HepG2 (cell line): ENCODE results near the gene UTS2R. TPM values are rescaled to one million over a fixed set of nuclear protein-coding genes. Genes with fewer than 3 reads are reported as not detected.

Source experiments
- CCDC6 ChIP-seq: sonication (generic); formaldehyde crosslinking; IDR thresholded peaks from 2 replicates; pipeline ENCODE4 v1.8.1; 2022; ENCODE audit warnings: mild to moderate bottlenecking, missing genetic modification reagents, moderate library complexity
- GTF3A ChIP-seq: sonication (generic); formaldehyde crosslinking; conservative IDR thresholded peaks from 2 replicates; pipeline ENCODE4 v1.4.0; 2020; ENCODE audit warnings: mild to moderate bottlenecking, missing genetic modification reagents
- HIVEP1 ChIP-seq: sonication (generic); formaldehyde crosslinking; IDR thresholded peaks from 2 replicates; pipeline ENCODE4 v1.4.0; 2020; ENCODE audit warnings: mild to moderate bottlenecking, missing genetic modification reagents
- IKZF4 ChIP-seq: sonication (generic); formaldehyde crosslinking; IDR thresholded peaks from 2 replicates; pipeline ENCODE4 v1.5.1; 2020; ENCODE audit warnings: borderline replicate concordance, mild to moderate bottlenecking, low read depth, missing genetic modification reagents; ENCODE audit errors: not compliant biosample characterization
- IRF2 ChIP-seq: IDR thresholded peaks from 2 replicates; pipeline ENCODE4 v1.6.1; 2018; ENCODE audit warnings: missing genetic modification reagents, missing compliant biosample characterization
- IRX3 ChIP-seq: sonication (generic); formaldehyde crosslinking; IDR thresholded peaks from 2 replicates; pipeline ENCODE4 v1.8.1; 2023; ENCODE audit warnings: mild to moderate bottlenecking, low read depth, missing genetic modification reagents, borderline replicate concordance
- JUN ChIP-seq: sonication (generic); formaldehyde crosslinking; IDR thresholded peaks from 2 replicates; pipeline ENCODE4 v1.4.0; 2020; ENCODE audit warnings: mild to moderate bottlenecking, missing genetic modification reagents
- KDM2A ChIP-seq: sonication (generic); formaldehyde crosslinking; IDR thresholded peaks from 2 replicates; pipeline ENCODE4 v1.4.0; 2020; ENCODE audit warnings: low read depth, missing genetic modification reagents, borderline replicate concordance
- MAX ChIP-seq: IDR thresholded peaks from 2 replicates; pipeline ENCODE4 v1.6.1; 2012; ENCODE audit warnings: inconsistent platforms
- MNT ChIP-seq: fragments of 450-650 bp; IDR thresholded peaks from 2 replicates; pipeline ENCODE4 v1.6.1; 2016
- MYPOP ChIP-seq: sonication (generic); formaldehyde crosslinking; IDR thresholded peaks from 2 replicates; pipeline ENCODE4 v1.8.1; 2023; ENCODE audit warnings: mild to moderate bottlenecking, moderate library complexity, missing genetic modification reagents
- SALL1 ChIP-seq: sonication (generic); formaldehyde crosslinking; IDR thresholded peaks from 2 replicates; pipeline ENCODE4 v1.8.0; 2022; ENCODE audit warnings: mild to moderate bottlenecking, missing genetic modification reagents
- SETDB1 ChIP-seq: sonication (generic); formaldehyde crosslinking; IDR thresholded peaks from 2 replicates; pipeline ENCODE4 v1.5.1; 2020; ENCODE audit warnings: missing genetic modification reagents, mild to moderate bottlenecking, borderline replicate concordance
- SIN3B ChIP-seq: fragments of 150-350 bp; IDR thresholded peaks from 2 replicates; pipeline ENCODE4 v1.6.1; 2014; ENCODE audit warnings: low read length
- SIX1 ChIP-seq: sonication (generic); formaldehyde crosslinking; IDR thresholded peaks from 2 replicates; pipeline ENCODE4 v1.4.0; 2020; ENCODE audit warnings: missing genetic modification reagents, borderline replicate concordance
- SNAI1 ChIP-seq: sonication (generic); formaldehyde crosslinking; IDR thresholded peaks from 2 replicates; pipeline ENCODE4 v1.5.0; 2020; ENCODE audit warnings: mild to moderate bottlenecking, missing genetic modification reagents, borderline replicate concordance
- ZNF264 ChIP-seq: sonication (generic); formaldehyde crosslinking; IDR thresholded peaks from 2 replicates; pipeline ENCODE4 v1.4.0; 2020; ENCODE audit warnings: missing genetic modification reagents
- ZNF75D ChIP-seq: sonication (generic); formaldehyde crosslinking; IDR thresholded peaks from 2 replicates; pipeline ENCODE4 v1.8.1; 2023; ENCODE audit warnings: missing genetic modification reagents, mild to moderate bottlenecking, borderline replicate concordance
- ZNF772 ChIP-seq: sonication (generic); formaldehyde crosslinking; IDR thresholded peaks from 2 replicates; pipeline ENCODE4 v1.5.0; 2020; ENCODE audit warnings: mild to moderate bottlenecking, missing genetic modification reagents
- ZNF816 ChIP-seq: sonication (generic); formaldehyde crosslinking; IDR thresholded peaks from 2 replicates; pipeline ENCODE4 v1.8.0; 2022; ENCODE audit warnings: missing genetic modification reagents, mild to moderate bottlenecking, borderline replicate concordance
- ZNF879 ChIP-seq: sonication (generic); formaldehyde crosslinking; IDR thresholded peaks from 2 replicates; pipeline ENCODE4 v1.8.1; 2023; ENCODE audit warnings: missing genetic modification reagents
- polyA plus RNA-seq, 8 experiments: library from polyadenylated mRNA; depleted of rRNA in 3 of 8; stranded (reverse) in 7 of 8; unstranded in 1 of 8; fragments of >200 nt; fragmentation: Illumina TruSeq in 4 of 8; extraction: Trizol in 4 of 8; gene quantifications; 2 replicates each; pipeline versions ENCODE4 v1.2.1 to v1.2.3, GENCODE V29; 2011 to 2016; ENCODE audit warnings: low read depth in 4 of 8, missing spikeins in 1 of 8, mixed read lengths in 1 of 8; ENCODE audit not compliant: insufficient read depth in 1 of 8
- total RNA-seq, 5 experiments: library from RNA; depleted of rRNA; stranded (reverse); fragments of >200 nt; fragmentation: Illumina TruSeq; extraction: Trizol; gene quantifications; 2 replicates each; pipeline ENCODE4 v1.2.3, GENCODE V29; 2016; ENCODE audit warnings: low read depth in 1 of 5

The UTS2R gene
- total and polyA plus RNA-seq, 2 of the 13 experiments (the other 11 are each of a cell fraction or from before 2014, with no cell fraction given) = 0.13 to 0.15 TPM

GRCh38 chr17:82370471-82371332 is 863 bp upstream of the UTS2R start (continued):
- TF ChIP-seq IRX3 (CRISPR knock-in tag) (peak; percentile 96; the same call in 1 of the 2 replicates), SETDB1 (CRISPR knock-in tag) (no peak), ZNF264 (CRISPR knock-in tag) (peak; percentile 87), HIVEP1 (CRISPR knock-in tag) (peak; percentile 88), MYPOP (peak; percentile 62; the same call in 1 of the 2 replicates), MAX (peak; percentile 100), SALL1 (CRISPR knock-in tag) (peak; percentile 98), GTF3A (CRISPR knock-in tag) (no peak), IKZF4 (CRISPR knock-in tag) (peak; percentile 74), MNT (no peak), ZNF879 (CRISPR knock-in tag) (peak; percentile 76; the same call in 1 of the 2 replicates), KDM2A (CRISPR knock-in tag) (peak; percentile 67), IRF2 (CRISPR knock-in tag) (peak; percentile 66), SNAI1 (CRISPR knock-in tag) (peak; percentile 75; the same call in 1 of the 2 replicates), CCDC6 (CRISPR knock-in tag) (peak; percentile 68; the same call in 1 of the 2 replicates), ZNF816 (CRISPR knock-in tag) (peak; percentile 77; the same call in 1 of the 2 replicates), SIN3B (no peak), ZNF75D (CRISPR knock-in tag) (no peak), JUN (CRISPR knock-in tag) (peak; percentile 79), SIX1 (peak; percentile 73; the same call in 1 of the 2 replicates), ZNF772 (CRISPR knock-in tag) (peak; percentile 79)
